Measurements from ENCODE around the gene TLX3.

- TF ChIP-seq CTCF (conservative IDR thresholded peaks at IDR 0.05 in 1 of 2, IDR thresholded peaks at IDR 0.05 in 1 of 2; ENCODE audit: low read depth in 1 of 2, low read length in 2 of 2) (no peak), EZH2 (IDR thresholded peaks at IDR 0.05; ENCODE audit: low read length, missing control alignments) (peak; percentile 90)
Measured at GRCh38 chr5:171316258-171317121, 7.4 kb downstream of the TLX3 start.

All from fibroblast of lung (primary cell).